Measurements from ENCODE around the gene POMT2. TPM values are rescaled to one million over a fixed set of nuclear protein-coding genes. Genes with fewer than 3 reads are reported as not detected.

Gene POMT2
- total and polyA plus RNA-seq, 8 donors = 11.9 to 29.5 (median 15.4) TPM

DNA sequence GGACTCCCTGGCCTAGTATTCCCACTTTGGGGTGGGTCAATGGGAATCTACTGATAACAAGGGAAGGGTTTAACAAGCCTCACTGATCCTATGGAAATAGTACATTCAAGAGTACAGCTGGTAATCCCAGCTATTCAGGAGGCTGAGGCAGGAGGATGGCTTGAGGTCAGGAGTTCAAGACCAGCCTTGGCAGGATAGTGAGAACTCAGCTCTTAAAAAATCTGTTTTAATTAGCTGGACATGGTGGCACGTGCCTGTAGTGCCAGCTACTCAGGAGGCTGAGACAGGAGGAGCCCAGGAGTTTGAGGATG is 4.5 kb downstream of the POMT2 start:
- Histone ChIP-seq H3K27ac (no peak overlapping the region), H3K4me1 (peaks cover 0 to 13% (median 0%) of the 10 kb centered on the region in 3 donors), H3K4me3 (no peak overlapping the region), H3K9me3 (no peaks in the 10 kb centered on the region), H3K27me3 (no peaks in the 10 kb centered on the region), H3K36me3 (no peaks in the 10 kb centered on the region)
- TF ChIP-seq, protein P1, sequence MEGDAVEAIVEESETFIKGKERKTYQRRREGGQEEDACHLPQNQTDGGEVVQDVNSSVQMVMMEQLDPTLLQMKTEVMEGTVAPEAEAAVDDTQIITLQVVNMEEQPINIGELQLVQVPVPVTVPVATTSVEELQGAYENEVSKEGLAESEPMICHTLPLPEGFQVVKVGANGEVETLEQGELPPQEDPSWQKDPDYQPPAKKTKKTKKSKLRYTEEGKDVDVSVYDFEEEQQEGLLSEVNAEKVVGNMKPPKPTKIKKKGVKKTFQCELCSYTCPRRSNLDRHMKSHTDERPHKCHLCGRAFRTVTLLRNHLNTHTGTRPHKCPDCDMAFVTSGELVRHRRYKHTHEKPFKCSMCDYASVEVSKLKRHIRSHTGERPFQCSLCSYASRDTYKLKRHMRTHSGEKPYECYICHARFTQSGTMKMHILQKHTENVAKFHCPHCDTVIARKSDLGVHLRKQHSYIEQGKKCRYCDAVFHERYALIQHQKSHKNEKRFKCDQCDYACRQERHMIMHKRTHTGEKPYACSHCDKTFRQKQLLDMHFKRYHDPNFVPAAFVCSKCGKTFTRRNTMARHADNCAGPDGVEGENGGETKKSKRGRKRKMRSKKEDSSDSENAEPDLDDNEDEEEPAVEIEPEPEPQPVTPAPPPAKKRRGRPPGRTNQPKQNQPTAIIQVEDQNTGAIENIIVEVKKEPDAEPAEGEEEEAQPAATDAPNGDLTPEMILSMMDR (IDR thresholded peaks at IDR 0.05) = no peak
- intact Hi-C loops (cut with DNase I) = loop anchor here in 1 of 3 donors (10.0 kb wide), 1 partner anchor 161 kb away; no protein-coding TSS in a partner anchor
- FAIRE-seq (no peak), DNase-seq (no peak), ATAC-seq (no peak)
- WGBS, 2 donors = 27 to 32% methylated on average over 1 of the region's 1 CpG

DNA sequence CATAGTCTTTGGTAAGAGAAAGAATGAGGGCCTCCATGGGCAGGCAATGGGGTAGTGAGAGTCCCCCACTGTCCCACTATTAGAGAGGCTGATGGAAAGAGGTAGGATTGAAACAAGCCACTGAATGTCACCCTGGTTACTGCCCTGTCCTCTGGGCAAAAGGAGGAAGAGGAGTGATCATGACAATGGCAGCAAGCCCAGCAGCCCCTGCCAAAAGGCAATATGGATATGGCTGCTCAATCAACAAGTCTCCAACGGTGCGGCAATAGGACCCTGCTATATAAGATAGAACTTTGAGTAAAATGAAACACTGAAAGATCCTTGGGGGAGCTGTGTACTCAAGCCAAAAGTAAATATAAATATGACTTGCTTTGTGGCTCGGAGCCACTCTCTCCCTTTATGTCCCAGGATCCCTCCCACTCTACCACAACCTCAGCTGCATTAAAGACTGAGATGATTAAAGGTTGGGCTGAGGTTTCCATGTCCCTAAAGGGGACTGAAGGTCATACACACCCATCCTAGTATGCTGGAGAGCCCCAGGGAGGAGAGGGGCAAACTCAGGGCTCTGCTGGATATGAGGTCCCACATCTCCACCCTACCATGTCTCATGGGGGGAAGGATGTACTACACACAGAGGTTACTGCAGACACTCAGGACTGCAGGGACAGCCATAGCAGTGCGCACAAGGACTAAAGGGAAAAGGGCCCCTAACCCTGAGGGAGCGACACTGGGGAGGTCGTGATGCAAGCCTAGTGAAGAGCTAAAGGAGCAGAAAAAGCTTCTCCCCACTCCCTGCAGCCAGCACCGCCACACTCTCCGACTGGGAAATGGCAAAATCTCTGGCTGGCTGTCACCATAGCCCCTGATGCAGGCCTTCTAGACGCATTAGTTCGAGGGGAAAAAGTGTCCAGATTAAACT is 5.9 kb downstream of the POMT2 start:
- H3K4me1 ChIP-seq = peaks cover 0 to 12% (median 0%) of the 10 kb centered on the region in 3 donors
- no peak for ATAC-seq
- FAIRE-seq = no peak
- H3K27me3 ChIP-seq = no peaks in the 10 kb centered on the region
- TF ChIP-seq, protein P1 (IDR thresholded peaks at IDR 0.05) = no peak
- no peak overlapping the region for H3K27ac ChIP-seq
- H3K36me3 ChIP-seq = no peaks in the 10 kb centered on the region
- H3K4me3 ChIP-seq = no peak overlapping the region
- WGBS, 2 donors = 60 to 67% methylated on average over 10 of the region's 10 CpGs
- intact Hi-C loops (cut with DNase I) = loop anchor here in 1 of 3 donors (10.0 kb wide), 1 partner anchor 160 kb away; no protein-coding TSS in a partner anchor
- H3K9me3 ChIP-seq = no peaks in the 10 kb centered on the region
- no peak for DNase-seq

DNA sequence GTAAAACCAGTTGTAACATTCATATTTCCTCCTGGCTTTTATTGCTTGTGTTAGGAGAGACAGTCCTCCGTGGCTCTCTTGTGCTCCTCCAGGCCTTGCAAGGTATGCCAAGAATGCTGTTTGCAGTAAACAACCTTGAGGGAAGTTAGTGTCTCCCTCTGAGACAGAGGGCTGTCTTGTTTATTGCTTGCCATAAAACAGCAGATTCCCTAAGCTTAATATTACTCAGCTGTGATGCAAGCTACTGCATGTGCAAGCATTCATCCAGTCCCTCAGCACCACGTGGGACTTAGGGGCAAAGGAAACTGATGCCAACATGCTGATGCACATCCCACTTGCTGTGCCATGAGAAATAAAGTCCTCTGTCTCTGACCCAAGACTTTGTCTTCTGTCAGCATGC is 6.6 kb downstream of the POMT2 start:
- no peak overlapping the region for H3K27ac ChIP-seq
- 25 to 28% methylated on average over 2 of the region's 2 CpGs for WGBS, 2 donors
- no peak for FAIRE-seq
- H3K4me1 ChIP-seq = peaks cover 0 to 7% (median 0%) of the 10 kb centered on the region in 3 donors
- no peak for DNase-seq
- TF ChIP-seq, protein P1 (IDR thresholded peaks at IDR 0.05) = no peak
- H3K27me3 ChIP-seq = no peaks in the 10 kb centered on the region
- no peaks in the 10 kb centered on the region for H3K36me3 ChIP-seq
- ATAC-seq = no peak
- no peak overlapping the region for H3K4me3 ChIP-seq
- intact Hi-C loops (cut with DNase I) = loop anchor here in 1 of 3 donors (10.0 kb wide), 1 partner anchor 159 kb away; no protein-coding TSS in a partner anchor
- H3K9me3 ChIP-seq = no peaks in the 10 kb centered on the region

DNA sequence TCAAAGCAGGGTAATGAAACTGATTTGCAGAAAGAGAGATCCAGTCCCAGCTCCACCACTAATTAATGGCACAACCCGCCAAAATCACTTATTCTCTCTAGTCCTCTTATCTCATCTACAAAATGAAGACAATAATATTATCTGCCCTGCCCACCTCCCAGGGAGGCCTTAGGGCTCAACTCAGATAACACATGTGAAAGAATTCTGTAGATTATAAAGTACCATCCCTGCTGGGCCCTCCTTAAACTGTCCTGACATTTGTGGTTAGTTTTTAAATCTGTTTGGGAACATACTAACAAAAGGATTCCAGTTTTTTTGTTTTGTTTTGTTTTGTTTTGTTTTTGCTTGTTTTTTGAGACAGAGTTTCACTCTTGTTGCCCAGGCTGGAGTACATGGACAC is 7.3 kb downstream of the POMT2 start:
- Histone ChIP-seq H3K27ac (no peak overlapping the region), H3K27me3 (no peaks in the 10 kb centered on the region), H3K4me1 (peaks cover 0 to 7% (median 0%) of the 10 kb centered on the region in 3 donors), H3K4me3 (no peak overlapping the region), H3K36me3 (no peaks in the 10 kb centered on the region), H3K9me3 (no peaks in the 10 kb centered on the region)
- FAIRE-seq = no peak
- no peak for ATAC-seq
- TF ChIP-seq, protein P1 (IDR thresholded peaks at IDR 0.05) = no peak
- intact Hi-C loops (cut with DNase I) = loop anchor here in 1 of 3 donors (10.0 kb wide), 1 partner anchor 159 kb away; no protein-coding TSS in a partner anchor
- 69 to 78% methylated on average over 1 of the region's 1 CpG for WGBS, 2 donors
- no peak for DNase-seq

DNA sequence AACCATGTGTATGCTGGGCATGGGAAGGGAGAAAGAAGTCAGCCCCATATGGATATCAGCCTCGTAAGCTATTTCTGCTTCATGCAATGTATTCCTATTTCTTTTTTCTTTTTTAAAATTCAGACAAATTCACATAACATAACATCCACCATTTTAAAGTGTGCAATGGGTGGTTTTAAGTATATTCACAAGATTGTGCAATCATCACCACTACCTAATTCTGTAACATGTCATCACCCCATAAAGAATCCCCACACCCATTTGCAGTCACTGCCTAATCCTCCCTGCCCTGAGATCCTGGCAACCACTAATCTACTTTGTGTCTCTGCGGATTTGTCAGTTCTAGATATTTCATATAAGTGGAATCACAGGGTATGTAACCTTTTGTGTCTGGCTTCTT is 9.5 kb downstream of the POMT2 start:
- Histone ChIP-seq H3K4me1 (peaks cover 0 to 4% (median 0%) of the 10 kb centered on the region in 3 donors), H3K27ac (no peak overlapping the region), H3K4me3 (no peak overlapping the region), H3K27me3 (no peaks in the 10 kb centered on the region), H3K36me3 (no peaks in the 10 kb centered on the region), H3K9me3 (no peaks in the 10 kb centered on the region)
- TF ChIP-seq, protein P1 (IDR thresholded peaks at IDR 0.05) = no peak
- ATAC-seq (no peak), DNase-seq (no peak), FAIRE-seq (no peak)
- intact Hi-C loops (cut with DNase I) = loop anchor here in 1 of 3 donors (10.0 kb wide), 1 partner anchor 156 kb away; no protein-coding TSS in a partner anchor
- 91 to 94% methylated on average over 2 of the region's 2 CpGs for WGBS, 2 donors
